SHP77 (cell line): ENCODE data around the gene ERP27.

Source experiments
- DNase-seq, 2 experiments: peaks; one replicate each; lab custom pipeline; 2025; lab: John Stamatoyannopoulos, UW

The ERP27 gene

GRCh38 chr12:14959463-14959862 is 21.1 kb upstream of the ERP27 start:
- no peak for DNase-seq

- DNase-seq = no peak
Observed at GRCh38 chr12:14959126-14959440, 20.7 kb upstream of the ERP27 start.

- no peak for DNase-seq
Observed at GRCh38 chr12:14958361-14959125, 20.2 kb upstream of the ERP27 start.

- no peak for DNase-seq
Observed at GRCh38 chr12:14957551-14958168, 19.3 kb upstream of the ERP27 start.

GRCh38 chr12:14956905-14957304 is 18.6 kb upstream of the ERP27 start:
- DNase-seq = no peak

GRCh38 chr12:14956024-14956891 is 17.9 kb upstream of the ERP27 start:
- DNase-seq = no peak

- DNase-seq = no peak
Observed at GRCh38 chr12:14954269-14954668, 15.9 kb upstream of the ERP27 start.

- DNase-seq = no peak
Observed at GRCh38 chr12:14953752-14954151, 15.4 kb upstream of the ERP27 start.

- DNase-seq = no peak
Observed at GRCh38 chr12:14952299-14952921, 14.1 kb upstream of the ERP27 start.

- DNase-seq = no peak
Observed at GRCh38 chr12:14951851-14952250, 13.5 kb upstream of the ERP27 start.

- DNase-seq = no peak
Observed at GRCh38 chr12:14950982-14951746, 12.8 kb upstream of the ERP27 start.

GRCh38 chr12:14950421-14950820 is 12.1 kb upstream of the ERP27 start:
- DNase-seq = no peak

- no peak for DNase-seq
Observed at GRCh38 chr12:14949631-14950030, 11.3 kb upstream of the ERP27 start.

- DNase-seq = no peak
Observed at GRCh38 chr12:14948672-14949071, 10.3 kb upstream of the ERP27 start.

- no peak for DNase-seq
Observed at GRCh38 chr12:14946861-14947260, 8.5 kb upstream of the ERP27 start.

GRCh38 chr12:14946162-14946561 is 7.8 kb upstream of the ERP27 start:
- DNase-seq = no peak

GRCh38 chr12:14942196-14942931 is 4.0 kb upstream of the ERP27 start:
- DNase-seq = no peak

GRCh38 chr12:14941369-14941768 is 3.0 kb upstream of the ERP27 start:
- DNase-seq = no peak

GRCh38 chr12:14937689-14938088 is 648 bp downstream of the ERP27 start:
- DNase-seq = no peak

GRCh38 chr12:14937014-14937413 is 1.3 kb downstream of the ERP27 start:
- DNase-seq = no peak

- no peak for DNase-seq
Observed at GRCh38 chr12:14936224-14936861, 2.0 kb downstream of the ERP27 start.
